Colon (tissue), 2 donors: ENCODE data around the gene MSH5.
"Not testable (repeated sequence)": the region's sequence is repeated elsewhere in the genome, so short reads cannot be mapped to it uniquely, and the experiment has no call there.

ENCODE experiments used
- FAIRE-seq: peaks from 2 replicates; lab custom pipeline; 2012; peaks lifted over from hg19 to GRCh38; lab: Jason Lieb, UNC
- donor health status: control.
- donor health status: control.

The MSH5 gene

GRCh38 chr6:31739639-31740396 lies at the start of gene MSH5:
TSS of gene MSH5 (plus strand) at chr6:31740005. CDS start at chr6:31740467, 462 bp downstream.
- FAIRE-seq = no peak

DNA sequence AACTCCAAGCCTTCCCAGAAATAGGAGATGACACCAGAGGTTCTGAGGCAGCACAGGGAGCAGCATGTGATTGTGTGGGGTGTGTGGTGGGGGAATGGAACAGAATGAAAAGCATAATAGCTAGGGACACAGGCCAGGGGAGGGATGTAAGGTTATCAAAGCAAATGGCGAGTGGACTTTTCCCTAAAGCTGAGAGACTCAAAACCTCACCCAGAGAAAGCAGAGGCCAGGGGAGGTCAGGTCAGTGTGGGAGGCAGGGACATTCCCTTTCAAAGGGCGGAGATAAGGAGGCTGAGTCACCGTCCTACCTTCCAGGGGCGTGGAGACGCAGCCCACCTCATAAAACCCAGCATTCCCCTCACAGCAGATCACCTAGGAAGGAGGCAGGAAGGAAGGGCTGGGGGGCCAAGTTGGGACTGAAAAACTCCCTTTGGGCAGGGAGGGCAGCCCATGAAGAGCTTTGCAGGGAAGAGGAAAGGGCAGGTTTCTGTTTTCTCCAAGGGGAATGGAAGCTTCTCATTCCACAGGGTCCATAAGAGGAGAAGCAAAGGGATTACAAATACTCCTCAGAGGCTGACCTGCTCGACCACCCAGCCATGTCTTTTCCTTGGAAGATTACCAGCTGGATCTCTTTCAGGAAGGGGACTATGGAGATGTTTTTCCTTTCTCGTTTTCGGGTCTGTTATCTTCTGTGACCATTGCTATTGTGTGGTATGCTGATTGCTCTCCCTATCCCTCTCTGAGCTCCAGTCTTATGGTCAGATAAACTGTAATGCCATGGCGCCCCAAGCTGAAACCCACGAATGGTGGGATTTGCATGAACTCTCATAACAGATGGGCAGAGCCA lies 49.4 kb upstream of the MSH5 start:
- FAIRE-seq = no peak

DNA sequence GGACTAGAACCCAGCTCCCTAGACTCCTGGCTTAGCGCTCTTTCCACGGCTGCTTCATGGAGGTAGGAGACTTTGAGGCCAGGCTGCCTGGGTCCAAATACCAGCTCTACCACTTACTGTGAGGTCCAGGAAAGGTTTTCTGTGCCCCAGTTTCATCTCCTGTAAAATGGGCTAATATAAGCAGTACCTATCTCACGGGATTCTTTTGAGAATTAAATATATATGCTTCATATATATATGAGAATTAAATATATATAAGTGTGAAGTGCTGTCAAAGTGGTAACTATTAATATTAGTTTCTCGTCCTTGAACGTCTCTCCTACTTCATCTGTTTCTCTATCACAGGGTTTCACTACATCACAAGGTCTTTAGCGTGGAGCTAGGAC lies 48.7 kb upstream of the MSH5 start:
- no peak for FAIRE-seq

DNA sequence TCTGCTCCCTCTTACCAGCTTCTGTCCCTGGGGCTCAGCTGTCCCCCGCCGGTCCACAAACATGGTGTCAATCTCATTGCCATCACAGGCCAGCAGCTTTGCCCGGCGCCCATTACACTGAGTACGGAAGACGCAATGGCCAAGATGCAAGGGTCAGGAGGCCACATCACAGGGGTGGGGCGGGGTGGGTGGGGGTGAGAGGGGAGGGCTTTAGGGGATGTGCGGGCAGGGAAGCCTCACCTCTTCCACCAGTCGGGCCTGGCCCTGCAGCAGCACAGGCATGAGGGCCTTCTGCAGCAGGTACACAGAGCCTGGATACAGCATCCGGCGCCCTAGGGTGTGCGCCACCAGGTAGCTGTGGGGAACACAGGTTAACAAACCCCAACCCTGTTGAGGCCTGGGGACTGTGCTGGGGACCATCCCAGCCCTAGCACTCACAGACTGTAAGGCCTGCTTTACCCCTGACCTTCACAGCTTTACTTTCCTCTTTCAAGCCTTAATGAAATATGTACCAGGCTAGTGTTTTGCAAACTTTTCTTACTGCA lies 48.2 kb upstream of the MSH5 start:
- no peak for FAIRE-seq

GRCh38 chr6:31692353-31692752 lies 47.5 kb upstream of the MSH5 start:
- no peak for FAIRE-seq

DNA sequence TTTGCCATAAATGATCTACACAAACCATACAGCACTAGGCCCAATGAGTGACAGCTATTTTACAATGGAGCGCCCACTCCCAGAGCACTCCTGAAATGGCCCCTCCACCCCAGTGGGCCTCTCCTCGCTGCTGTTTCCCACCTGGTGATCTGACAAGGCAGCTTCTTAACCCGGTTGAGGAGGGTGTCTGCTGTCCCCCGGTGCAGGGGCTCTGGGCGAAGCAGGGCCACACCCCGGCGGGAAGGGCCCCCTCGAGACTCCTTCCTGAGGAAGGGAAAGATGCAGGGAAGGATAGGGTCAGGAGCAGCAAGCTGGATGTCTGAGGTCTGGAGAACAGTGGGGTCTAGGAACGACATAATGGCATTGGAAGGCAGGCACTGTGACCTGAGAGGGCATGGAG lies 46.9 kb upstream of the MSH5 start:
- FAIRE-seq = no peak

GRCh38 chr6:31693535-31693934 lies 46.3 kb upstream of the MSH5 start:
- no peak for FAIRE-seq

- FAIRE-seq = no peak
These were observed 42.2 kb upstream of the MSH5 start for GRCh38 chr6:31697555-31697954.

DNA sequence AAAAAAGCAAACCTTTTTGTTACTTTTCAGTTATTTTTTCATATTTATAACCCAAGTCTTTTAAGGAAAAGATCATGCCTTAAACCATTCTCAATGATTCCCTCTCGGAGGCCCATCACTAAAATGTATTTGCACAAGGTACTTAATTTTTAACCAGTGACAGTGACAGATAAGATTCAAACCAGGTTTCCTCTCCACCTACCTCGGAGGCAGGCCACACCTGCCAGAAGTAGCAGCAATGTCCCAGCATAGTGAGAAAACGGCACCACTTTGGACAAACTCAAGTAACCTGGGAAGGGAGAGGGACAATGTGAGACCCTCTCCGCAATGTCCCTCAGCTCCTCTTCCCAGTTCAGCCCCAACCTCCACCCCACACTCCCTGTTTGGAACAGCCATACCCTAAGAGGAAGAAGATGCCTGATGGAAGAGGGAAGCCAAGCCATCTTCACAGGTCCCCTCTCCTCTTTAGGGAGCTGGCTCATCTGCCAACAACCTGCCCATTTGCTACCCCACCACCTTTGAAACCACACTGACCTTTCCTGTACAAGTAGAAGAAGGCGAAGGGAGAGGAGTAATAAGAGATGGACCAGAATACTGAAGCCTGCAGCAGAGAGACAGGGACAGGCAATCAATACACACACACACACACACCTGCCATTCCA lies 38.9 kb upstream of the MSH5 start:
- no peak for FAIRE-seq

GRCh38 chr6:31701666-31702404 lies 38.0 kb upstream of the MSH5 start:
- no peak for FAIRE-seq

- no peak for FAIRE-seq
These were observed 37.4 kb upstream of the MSH5 start for GRCh38 chr6:31702405-31702818.

DNA sequence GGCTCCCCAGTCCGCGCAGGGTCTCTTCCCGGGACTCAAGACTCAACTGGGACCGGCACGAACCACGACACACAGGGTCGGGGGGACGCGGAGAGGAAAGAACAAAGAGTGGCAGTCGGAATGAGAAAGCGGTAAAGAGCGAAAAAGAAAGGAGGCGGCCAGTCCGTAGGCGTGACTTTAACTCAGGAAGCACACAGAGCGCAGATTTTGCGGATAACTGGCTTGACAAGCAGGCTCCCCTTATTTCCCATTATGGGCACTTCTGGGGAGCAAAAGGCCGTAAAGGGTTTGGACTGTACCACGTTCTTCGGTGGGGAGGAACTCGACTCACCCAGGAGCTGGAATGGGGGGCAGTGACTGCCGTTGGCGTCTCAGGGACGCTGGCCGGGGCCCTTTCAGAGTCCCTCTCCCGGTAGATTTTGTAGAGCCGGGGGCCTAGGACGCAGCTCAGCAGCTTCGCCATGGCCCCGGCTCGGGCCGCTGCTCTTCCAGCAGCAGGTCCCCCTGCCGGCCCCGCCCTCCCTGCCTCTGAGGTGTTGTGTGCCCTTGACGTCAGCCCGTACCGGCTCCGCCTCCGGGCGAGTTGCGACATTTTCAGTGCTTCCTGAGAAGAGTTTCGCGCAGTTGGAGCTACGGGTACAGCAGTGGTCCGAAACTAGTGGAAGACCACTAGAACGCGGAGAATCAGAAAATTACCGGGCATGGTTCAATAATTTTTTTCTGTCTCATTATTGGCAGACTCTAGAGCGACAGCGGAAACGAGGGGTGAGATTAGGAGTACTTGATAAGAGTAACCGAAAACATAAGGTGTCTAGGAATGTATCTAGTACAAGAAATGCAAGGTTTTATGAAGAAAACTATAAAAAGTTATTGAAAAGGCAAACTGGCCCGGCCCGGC lies 36.7 kb upstream of the MSH5 start, which contains the start of gene ABHD16A:
ABHD16A (minus strand) TSS at position 506 of the 898 bp plus-strand sequence; CDS start at position 463, 43 bp downstream.
- FAIRE-seq = no peak

- FAIRE-seq = no peak
These were observed 33.9 kb upstream of the MSH5 start for GRCh38 chr6:31705931-31706330.

- FAIRE-seq = no peak
These were observed 33.2 kb upstream of the MSH5 start, which contains the start of gene LY6G6F for GRCh38 chr6:31706599-31706998. TSS of gene LY6G6F (plus strand) at chr6:31706866. CDS start at chr6:31706907, 41 bp downstream.

DNA sequence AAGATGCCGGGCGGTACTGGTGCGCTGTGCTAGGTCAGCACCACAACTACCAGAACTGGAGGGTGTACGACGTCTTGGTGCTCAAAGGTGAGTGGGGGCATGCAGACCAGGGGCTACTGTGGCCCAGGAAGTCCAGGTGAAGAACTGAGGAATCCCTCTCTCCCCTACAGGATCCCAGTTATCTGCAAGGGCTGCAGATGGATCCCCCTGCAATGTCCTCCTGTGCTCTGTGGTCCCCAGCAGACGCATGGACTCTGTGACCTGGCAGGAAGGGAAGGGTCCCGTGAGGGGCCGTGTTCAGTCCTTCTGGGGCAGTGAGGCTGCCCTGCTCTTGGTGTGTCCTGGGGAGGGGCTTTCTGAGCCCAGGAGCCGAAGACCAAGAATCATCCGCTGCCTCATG lies 32.1 kb upstream of the MSH5 start:
- no peak for FAIRE-seq

GRCh38 chr6:31708224-31708623 lies 31.6 kb upstream of the MSH5 start:
- FAIRE-seq = no peak

DNA sequence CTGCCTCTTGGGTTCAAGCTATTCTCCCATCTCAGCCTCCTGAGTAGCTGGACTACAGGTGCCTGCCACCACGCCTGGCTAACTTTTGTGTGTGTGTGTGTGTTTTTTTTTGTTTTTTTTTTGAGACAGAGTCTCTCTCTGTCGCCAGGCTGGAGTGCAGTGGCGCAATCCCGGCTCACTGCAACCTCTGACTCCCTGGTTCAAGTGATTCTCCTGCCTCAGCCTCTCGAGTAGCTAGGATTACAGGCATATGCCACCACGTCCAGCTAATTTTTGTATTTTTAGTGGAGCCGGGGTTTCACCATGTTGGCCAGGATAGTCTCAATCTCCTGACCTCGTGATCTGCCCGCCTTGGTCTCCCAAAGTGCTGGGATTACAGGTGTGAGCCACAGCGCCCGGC lies 30.6 kb upstream of the MSH5 start:
- not testable (repeated sequence) for FAIRE-seq

DNA sequence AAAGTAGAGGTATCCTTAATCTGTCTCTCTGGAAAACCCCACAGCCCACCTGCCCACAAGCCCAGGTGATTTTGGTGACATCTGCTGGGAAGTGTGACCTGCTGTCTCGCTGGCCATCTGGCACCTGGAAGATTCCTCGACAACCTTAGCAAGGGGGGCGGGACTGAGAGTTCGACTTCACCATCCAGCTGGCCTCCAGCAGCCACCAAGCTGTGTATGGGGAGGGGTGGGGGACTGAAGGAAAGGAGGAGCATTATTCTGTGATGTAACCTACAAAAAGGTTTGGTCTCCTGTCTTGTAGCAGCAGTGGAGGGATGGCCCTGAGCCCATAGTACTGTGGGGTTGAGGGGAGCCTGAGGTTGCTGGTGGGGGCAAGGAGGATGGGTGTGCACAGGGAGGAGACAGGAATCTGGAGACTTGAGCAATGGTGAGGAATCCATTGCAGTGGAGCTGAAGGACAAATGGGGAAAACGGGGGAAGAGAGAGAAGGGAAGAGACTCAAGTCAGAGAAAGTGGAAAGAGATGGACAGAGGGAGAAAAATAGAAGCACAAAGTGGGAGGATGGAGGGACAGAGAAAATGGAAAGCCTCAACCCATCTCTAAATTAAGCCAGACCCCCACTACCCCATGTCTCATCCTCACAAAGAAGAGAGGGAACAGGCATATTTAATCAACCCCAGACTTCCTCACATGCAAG lies 29.1 kb upstream of the MSH5 start:
- FAIRE-seq = no peak

DNA sequence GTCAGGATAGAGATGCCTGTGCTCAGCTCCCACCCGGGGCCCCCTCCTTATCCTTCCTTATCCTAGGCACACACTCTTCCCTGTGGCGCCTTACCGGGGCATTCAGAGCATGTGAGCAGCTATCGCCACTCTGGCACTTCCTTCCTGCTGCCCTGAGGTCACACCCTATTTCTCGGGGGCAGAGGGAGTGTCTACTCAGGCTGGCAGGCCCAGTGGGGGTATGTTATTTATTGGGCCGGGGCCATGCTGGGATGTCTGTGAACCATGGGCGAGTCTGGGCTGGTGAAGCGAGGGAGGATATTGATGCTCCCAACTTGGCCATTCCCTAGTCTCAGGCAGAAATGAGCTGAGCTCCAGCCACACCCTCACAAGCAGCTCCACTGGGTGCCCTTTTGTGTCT lies 28.6 kb upstream of the MSH5 start:
- no peak for FAIRE-seq

- no peak for FAIRE-seq
These were observed 27.5 kb upstream of the MSH5 start for GRCh38 chr6:31712296-31712695.
